ENCODE results near the gene C10orf105. TPM values are rescaled to one million over a fixed set of nuclear protein-coding genes. Genes with fewer than 3 reads are reported as not detected.

The C10orf105 gene
- total and polyA plus RNA-seq, 2 of the 8 experiments (the other 6 are each of a cell fraction or from before 2014, with no cell fraction given) = 0.71 to 0.73 TPM

DNA sequence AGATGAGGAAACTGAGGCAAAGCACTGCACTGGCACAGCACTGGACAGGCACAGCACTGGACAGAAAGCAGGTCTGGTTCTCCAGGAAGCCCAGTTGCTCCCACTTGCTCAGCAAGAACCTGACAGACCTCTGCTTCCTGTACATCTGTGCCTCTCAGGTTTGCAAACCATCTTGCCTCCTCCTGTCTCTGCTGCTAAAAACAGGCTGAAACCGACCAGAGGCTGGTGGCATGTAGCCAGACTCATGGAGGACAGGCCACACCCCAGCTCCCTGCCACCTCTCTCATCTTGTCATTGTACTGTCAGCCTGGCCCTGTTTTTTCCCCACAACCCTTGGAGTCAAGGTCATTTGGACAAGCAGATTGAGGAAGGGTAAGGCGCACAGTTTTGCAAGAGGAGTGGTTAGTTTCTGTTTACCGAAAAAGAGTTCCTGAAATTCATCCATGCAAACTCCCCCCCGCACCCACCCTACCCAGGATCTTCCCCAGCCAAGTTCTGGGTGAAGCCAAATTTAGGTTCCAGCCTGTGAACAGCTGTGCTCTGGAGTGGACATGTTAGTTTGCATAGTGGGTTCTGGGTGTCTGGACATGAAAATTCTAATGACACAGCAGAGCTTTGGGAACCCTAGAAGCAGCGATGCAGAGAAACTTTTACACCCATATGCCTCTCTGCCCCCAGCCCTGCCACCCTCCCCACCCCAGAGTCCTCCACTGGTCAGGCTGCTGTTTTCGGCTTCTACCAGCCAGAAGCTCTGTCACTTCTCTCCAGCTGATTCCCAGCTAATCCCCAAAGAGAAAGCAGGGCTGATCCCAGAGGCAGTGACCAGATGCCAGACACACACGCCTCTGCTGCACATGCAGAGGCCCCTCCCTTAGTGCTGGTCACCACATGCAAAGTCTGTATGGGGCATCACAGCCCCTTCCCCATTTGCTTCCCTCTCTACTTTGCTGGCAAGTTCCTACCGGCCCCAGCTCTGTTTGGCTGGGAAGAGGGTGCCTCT is 8.5 kb upstream of the C10orf105 start (continued):
- TF ChIP-seq, protein P1, sequence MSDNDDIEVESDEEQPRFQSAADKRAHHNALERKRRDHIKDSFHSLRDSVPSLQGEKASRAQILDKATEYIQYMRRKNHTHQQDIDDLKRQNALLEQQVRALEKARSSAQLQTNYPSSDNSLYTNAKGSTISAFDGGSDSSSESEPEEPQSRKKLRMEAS (IDR thresholded peaks at IDR 0.05) = no peak
- TF ChIP-seq TBP (IDR thresholded peaks at IDR 0.05; ENCODE audit: low read depth, low read length) (no peak), GTF2F1 (IDR thresholded peaks at IDR 0.05; ENCODE audit: borderline replicate concordance, low read depth, low read length) (no peak), NANOG (IDR thresholded peaks at IDR 0.05; ENCODE audit: insufficient read depth, low read depth, low read length, poor library complexity, severe bottlenecking) (no peak), SRF (IDR thresholded peaks at IDR 0.05; ENCODE audit: low read depth, low read length) (no peak), FOSL1 (IDR thresholded peaks at IDR 0.05; ENCODE audit: insufficient read depth, low read depth, low read length) (no peak), RFX5 (IDR thresholded peaks at IDR 0.05; ENCODE audit: borderline replicate concordance, low read depth, low read length) (no peak), TAF7 (optimal IDR thresholded peaks at IDR 0.05; ENCODE audit: borderline replicate concordance, low read depth, low read length) (no peak)
